GM18505 (cell line): Measurements from ENCODE around the gene CDK3.

Experiments used
- ATAC-seq: cut with Tn5 transposase; IDR thresholded peaks from one replicate; pipeline ENCODE4 v1.9.1; 2021; ENCODE audit not compliant: unreplicated experiment
- POLR2A ChIP-seq: IDR thresholded peaks from 4 replicates; pipeline ENCODE4 v1.6.1; 2011; ENCODE audit warnings: borderline replicate concordance; ENCODE audit not compliant: insufficient read depth, insufficient read length; ENCODE audit errors: extremely low read depth

The CDK3 gene

DNA sequence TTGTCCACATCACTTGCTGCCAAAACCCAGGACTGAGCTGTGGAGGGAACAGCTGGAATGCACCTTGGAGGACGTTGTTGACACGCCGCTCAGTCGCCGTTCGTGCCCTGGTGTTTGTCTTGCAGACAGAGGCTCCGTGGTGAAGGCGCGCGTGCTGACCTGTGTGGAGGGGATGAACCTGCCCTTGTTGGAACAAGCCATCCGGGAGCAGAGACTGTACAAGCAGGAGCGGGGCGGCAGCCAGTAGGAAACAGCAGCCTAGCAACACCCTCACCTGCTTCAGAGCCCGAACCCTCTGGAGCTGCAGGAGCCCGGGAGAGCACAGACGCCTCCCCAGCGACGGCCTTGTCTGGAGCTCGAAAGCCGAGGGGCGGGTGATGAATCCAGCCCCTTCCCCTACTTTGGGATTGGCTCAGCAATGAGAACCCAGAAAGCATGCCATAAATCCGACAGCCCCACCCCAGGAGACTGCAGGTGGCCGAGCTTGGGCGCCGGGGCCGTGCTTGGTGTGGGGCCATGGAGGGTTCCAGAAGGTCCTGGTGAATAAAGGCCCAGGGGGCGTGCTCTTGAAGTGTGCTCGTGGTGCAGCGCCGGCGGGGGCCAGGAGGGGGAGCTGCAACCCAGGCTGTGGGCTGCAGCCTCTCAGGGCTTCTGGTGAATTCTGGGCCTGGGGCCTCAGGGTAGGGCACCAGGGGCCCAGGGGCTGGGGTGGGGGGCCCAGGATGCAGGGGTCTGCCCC, 470 bp upstream of the CDK3 start:
- ATAC-seq: no peak
- TF ChIP-seq POLR2A: no peak

- no peak for TF ChIP-seq POLR2A
- no peak for ATAC-seq
Measured at GRCh38 chr17:76002100-76002499, 1.4 kb downstream of the CDK3 start.

DNA sequence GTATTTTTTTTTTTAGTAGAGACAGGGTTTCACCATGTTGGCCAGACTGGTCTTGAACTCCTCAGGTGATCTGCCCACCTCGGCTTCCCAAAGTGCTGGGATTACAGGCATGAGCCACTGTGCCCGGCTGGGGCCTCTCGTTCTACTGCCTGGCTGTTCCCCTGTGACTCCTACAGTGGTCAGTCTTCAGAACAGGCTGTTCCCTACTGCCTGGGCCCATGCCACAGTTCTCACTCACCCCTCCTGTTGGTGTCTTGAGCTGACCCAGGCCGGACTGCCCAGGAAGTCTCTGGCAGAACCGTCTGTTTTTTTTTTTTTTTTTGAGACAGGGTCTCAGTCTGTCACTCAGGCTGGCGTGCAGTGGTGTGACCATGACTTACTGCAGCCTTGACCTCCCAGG, 3.3 kb downstream of the CDK3 start:
- no peak for TF ChIP-seq POLR2A
- ATAC-seq: no peak

DNA sequence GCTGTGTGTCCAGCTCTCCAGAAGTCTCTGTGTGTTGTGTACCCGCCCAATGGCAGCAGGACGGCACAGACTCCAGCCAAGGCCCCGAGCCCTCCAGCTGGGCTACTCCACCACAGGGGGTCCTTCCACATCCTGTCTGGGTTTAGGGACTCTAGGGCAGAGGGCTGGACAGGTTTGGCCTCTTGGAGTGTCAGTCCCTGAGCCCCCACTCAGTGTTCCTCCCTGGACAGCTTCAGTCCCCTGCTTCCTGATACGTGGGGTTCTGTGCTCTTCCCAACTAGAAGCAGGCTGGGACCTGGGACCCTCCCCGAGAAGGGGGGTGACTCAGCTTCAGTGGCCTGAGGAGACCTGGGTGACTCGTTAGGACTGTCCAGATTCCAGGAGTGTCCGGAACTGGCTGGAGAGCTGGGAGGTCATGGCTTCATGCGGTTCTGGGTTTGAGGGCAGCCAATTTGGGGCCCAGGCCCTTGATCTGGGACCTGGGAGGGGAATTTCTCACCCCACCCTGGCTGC, 4.2 kb downstream of the CDK3 start:
- no peak for TF ChIP-seq POLR2A
- ATAC-seq: no peak

GRCh38 chr17:76005263-76006149, 4.9 kb downstream of the CDK3 start:
- no peak for TF ChIP-seq POLR2A
- no peak for ATAC-seq

DNA sequence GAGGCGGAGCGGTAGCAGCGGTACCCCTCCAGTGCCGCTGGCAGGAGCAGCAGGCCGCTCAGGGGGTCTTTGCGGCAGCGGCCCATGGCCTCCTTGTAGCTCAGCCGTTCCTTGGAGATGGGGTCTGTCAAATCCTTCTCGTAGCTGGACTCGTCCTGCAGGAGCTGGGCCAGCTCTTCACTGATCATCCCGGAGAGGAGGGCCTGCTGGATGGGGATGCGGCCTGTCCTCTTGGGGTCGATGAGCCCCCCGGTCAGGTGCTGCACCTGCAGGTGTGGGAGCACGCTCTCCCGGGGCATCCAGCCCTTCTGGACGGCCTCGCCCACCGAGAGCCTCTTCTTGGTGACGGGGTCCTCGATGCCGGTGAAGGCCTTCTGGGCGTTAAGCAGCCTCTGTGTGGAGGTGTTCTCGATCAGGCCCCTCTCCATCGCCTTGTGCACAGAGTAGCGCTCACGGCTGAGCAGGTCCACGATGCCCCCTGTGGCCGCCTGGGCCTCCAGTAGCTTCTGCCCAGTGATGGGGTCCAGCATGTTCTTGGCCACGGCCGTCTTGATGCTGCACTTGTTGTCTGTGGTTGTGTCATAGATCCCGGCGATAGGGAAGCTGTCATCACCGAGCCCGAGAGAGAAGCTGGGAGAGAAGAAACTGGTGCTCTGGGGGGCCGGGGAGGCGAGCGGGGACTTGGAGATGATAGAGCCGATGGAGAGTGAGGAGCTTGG, 6.6 kb downstream of the CDK3 start:
- no peak for ATAC-seq
- no peak for TF ChIP-seq POLR2A

- no peak for TF ChIP-seq POLR2A
- no peak for ATAC-seq
Measured at GRCh38 chr17:76007850-76008165, 7.2 kb downstream of the CDK3 start.

DNA sequence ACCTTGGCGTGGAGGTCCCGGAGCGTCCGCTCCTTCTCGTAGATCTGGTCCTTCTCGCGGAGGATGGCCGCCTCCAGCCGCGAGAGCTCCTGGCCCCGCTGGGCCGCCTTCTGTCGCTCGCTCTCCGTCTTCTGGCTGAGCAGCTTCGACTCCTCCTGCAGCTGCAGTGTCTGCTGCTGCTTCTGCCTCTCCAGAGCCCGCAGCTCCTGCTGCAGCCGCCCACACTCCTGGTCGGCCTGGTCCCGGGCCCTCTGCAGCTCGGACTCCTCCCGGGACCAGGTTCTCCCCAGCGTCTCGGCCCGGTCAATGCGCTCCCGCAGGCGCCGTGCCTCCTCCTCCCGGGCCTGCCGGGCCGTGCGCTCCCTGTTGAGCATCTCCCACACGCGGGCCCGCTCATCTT, 7.6 kb downstream of the CDK3 start:
- ATAC-seq: no peak
- TF ChIP-seq POLR2A: no peak

GRCh38 chr17:76008630-76009425, 8.2 kb downstream of the CDK3 start:
- TF ChIP-seq POLR2A: no peak
- no peak for ATAC-seq

GRCh38 chr17:76009447-76009846, 8.8 kb downstream of the CDK3 start:
- ATAC-seq: no peak
- no peak for TF ChIP-seq POLR2A

GRCh38 chr17:76009969-76010661, 9.5 kb downstream of the CDK3 start:
- TF ChIP-seq POLR2A: no peak
- ATAC-seq: no peak

DNA sequence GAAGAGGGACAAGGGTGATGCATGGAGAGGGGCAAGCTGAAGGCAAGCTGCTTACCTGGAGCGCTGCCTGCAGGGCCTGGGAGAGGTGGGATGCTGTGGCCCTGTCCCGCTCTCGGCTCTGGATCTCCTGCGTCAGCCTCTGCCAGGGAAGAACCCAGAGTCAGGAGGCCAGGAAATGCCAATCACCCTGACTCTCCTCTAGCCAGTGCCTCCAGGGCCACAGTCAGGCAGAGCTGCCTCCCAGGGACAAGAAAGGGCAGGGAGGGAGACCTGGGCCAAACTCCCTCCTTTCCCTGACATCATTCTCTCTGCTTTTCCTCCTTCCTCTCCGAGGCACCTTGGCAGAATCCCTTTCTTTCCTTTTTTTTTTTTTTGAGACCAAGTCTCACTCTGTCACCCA, 11.3 kb downstream of the CDK3 start:
- no peak for ATAC-seq
- no peak for TF ChIP-seq POLR2A
